ENCODE results near the gene GRIP1. TPM values are rescaled to one million over a fixed set of nuclear protein-coding genes. Genes with fewer than 3 reads are reported as not detected.

Gene GRIP1
- total RNA-seq, 1 experiment from 2014 or later: 22.5 TPM

GRCh38 chr12:66388517-66388916, 290.4 kb downstream of the GRIP1 start (continued):
- TF ChIP-seq NR2C2 (CRISPR knock-in tag; IDR thresholded peaks at IDR 0.05) (no peak), ATF2 (CRISPR knock-in tag; IDR thresholded peaks at IDR 0.05; ENCODE audit: borderline replicate concordance, low read depth) (no peak), ZNF671 (CRISPR knock-in tag; IDR thresholded peaks at IDR 0.05) (no peak), ZNF219 (CRISPR knock-in tag; IDR thresholded peaks at IDR 0.05; ENCODE audit: borderline replicate concordance) (no peak), SMAD4 (CRISPR knock-in tag; IDR thresholded peaks at IDR 0.05) (no peak), FOXP1 (CRISPR knock-in tag; IDR thresholded peaks at IDR 0.05; ENCODE audit: borderline replicate concordance) (no peak), ZBTB21 (CRISPR knock-in tag; IDR thresholded peaks at IDR 0.05; ENCODE audit: borderline replicate concordance) (no peak), CDX4 (CRISPR knock-in tag; IDR thresholded peaks at IDR 0.05; ENCODE audit: borderline replicate concordance) (no peak), USF2 (CRISPR knock-in tag; IDR thresholded peaks at IDR 0.05) (no peak), MAX (CRISPR knock-in tag; IDR thresholded peaks at IDR 0.05) (no peak)

GRCh38 chr12:66387117-66387516, 291.8 kb downstream of the GRIP1 start:
- no peaks in the 10 kb centered on the region for H3K4me1 Mint-ChIP-seq
- no peak for ATAC-seq
- DNase-seq (ENCODE audit: low spot score): no peak
- CTCF ChIA-PET: no interaction called here
- POLR2A ChIA-PET: no interaction called here
- peaks cover 6% of the 10 kb centered on the region; the same call in 1 of the 2 replicates for H3K36me3 Mint-ChIP-seq
- TF ChIP-seq NR2C2 (CRISPR knock-in tag; IDR thresholded peaks at IDR 0.05): no peak
- no peak for TF ChIP-seq STAT6 (CRISPR knock-in tag; conservative IDR thresholded peaks at IDR 0.05; ENCODE audit: low read depth)
- no peak overlapping the region for H3K4me3 Mint-ChIP-seq
- no peak overlapping the region for H3K27ac Mint-ChIP-seq
- H3K9me3 Mint-ChIP-seq: peaks cover 13% of the 10 kb centered on the region
- H3K27me3 Mint-ChIP-seq (ENCODE audit: low read depth): no peaks in the 10 kb centered on the region

- Mint-ChIP-seq H3K4me1 (peaks cover 4% of the 10 kb centered on the region), H3K27me3 (ENCODE audit: low read depth) (no peaks in the 10 kb centered on the region), H3K36me3 (no peaks in the 10 kb centered on the region), H3K9me3 (no peaks in the 10 kb centered on the region), H3K27ac (no peak overlapping the region), H3K4me3 (no peak overlapping the region)
- no peak for ATAC-seq
- DNase-seq (ENCODE audit: low spot score): no peak
- ChIA-PET POLR2A (no interaction called here), CTCF (no interaction called here)
- TF ChIP-seq FOXK1 (CRISPR knock-in tag; IDR thresholded peaks at IDR 0.05) (no peak), ZNF138 (CRISPR knock-in tag; conservative IDR thresholded peaks at IDR 0.05) (no peak), CDX4 (CRISPR knock-in tag; IDR thresholded peaks at IDR 0.05; ENCODE audit: borderline replicate concordance) (no peak), CBFB (CRISPR knock-in tag; IDR thresholded peaks at IDR 0.05; ENCODE audit: low read depth) (no peak), SOX15 (CRISPR knock-in tag; IDR thresholded peaks at IDR 0.05) (no peak), AR (CRISPR knock-in tag; IDR thresholded peaks at IDR 0.05) (no peak), ZNF671 (CRISPR knock-in tag; IDR thresholded peaks at IDR 0.05) (no peak), ATF1 (CRISPR knock-in tag; IDR thresholded peaks at IDR 0.05) (no peak), ESRRA (CRISPR knock-in tag; IDR thresholded peaks at IDR 0.05; ENCODE audit: borderline replicate concordance) (no peak), USF2 (CRISPR knock-in tag; IDR thresholded peaks at IDR 0.05) (no peak), E2F1 (CRISPR knock-in tag; IDR thresholded peaks at IDR 0.05) (no peak), OVOL2 (CRISPR knock-in tag; IDR thresholded peaks at IDR 0.05; ENCODE audit: borderline replicate concordance) (no peak)
These were observed 297.9 kb downstream of the GRIP1 start for GRCh38 chr12:66380769-66381535.

Measured in WTC11 (cell line).